HCT116 (cell line): ENCODE measurements around the gene RRM1. TPM values are rescaled to one million over a fixed set of nuclear protein-coding genes. Genes with fewer than 3 reads are reported as not detected.
A peak's percentile ranks its signal among the peaks of the same experiment; 100 is the strongest.

Source experiments
- ATAC-seq: fragments of 200-7000 bp; cut with Tn5 transposase; 2 replicates; pipeline ENCODE4 v1.9.1; 2020; ENCODE audit warnings: mild to moderate bottlenecking, moderate library complexity
- BruUV-seq: library from RNA; stranded (reverse); fragments of 400-500 nt; replicated peaks from 2 replicates; lab custom pipeline; 2021; lab: Mats Ljungman, UMichigan
- CTCF ChIA-PET: fragments of 300-600 bp; sonication (Branson Sonifier 250); formaldehyde crosslinking; loops from one replicate; lab custom pipeline; 2021; ENCODE audit warnings: antibody characterized with exemption; lab: Charles Lee
- POLR2A ChIA-PET: fragments of 300-600, 350-600 bp; sonication (Branson Sonifier 250); formaldehyde crosslinking; loops from one replicate; lab custom pipeline; 2021; ENCODE audit warnings: antibody characterized with exemption; lab: Charles Lee
- RAD21 ChIA-PET, 2 experiments: fragments of 300-600 bp; sonication (Branson Sonifier 250); formaldehyde crosslinking; loops; one replicate each; lab custom pipeline; 2023; ENCODE audit warnings: low total read pairs in 2 of 2; ENCODE audit not compliant: uncharacterized antibody in 2 of 2, unreplicated experiment in 2 of 2, low non-redundant PET in 1 of 2; lab: Charles Lee
- DNase-seq: peaks from one replicate; pipeline ENCODE4 v3.0.0-alpha.2; 2010; ENCODE audit warnings: low read depth, low spot score
- H2AFZ ChIP-seq: fragments of 200-600 bp; shearing (Covaris generic), sonication (generic); 2 replicates; pipeline ENCODE4 v1.6.1; 2017; ENCODE audit warnings: low read depth, mixed run types, mixed read lengths, antibody characterized with exemption, low read length; ENCODE audit not compliant: poor library complexity, severe bottlenecking
- H3K27ac ChIP-seq: 2 replicates; pipeline ENCODE4 v1.5.1; 2012; ENCODE audit warnings: low read depth, low read length
- H3K27me3 ChIP-seq: fragments of 200-600 bp; sonication (generic); 2 replicates; pipeline ENCODE4 v1.6.1; 2016; ENCODE audit warnings: mixed run types, low read length, mixed read lengths; ENCODE audit not compliant: insufficient read depth
- H3K36me3 ChIP-seq, 2 experiments: fragments of 200-500 bp in 1 of 2; fragments of 200-600 bp in 1 of 2; sonication (Bioruptor generic) in 1 of 2; sonication (generic) in 1 of 2; 2 replicates each; pipeline versions ENCODE4 v1.5.1 to v1.6.1; 2014 to 2016; ENCODE audit warnings: low read length in 2 of 2, inconsistent platforms in 1 of 2, mixed read lengths in 1 of 2, mixed run types in 1 of 2; ENCODE audit not compliant: insufficient read depth in 2 of 2, control insufficient read depth in 1 of 2
- H3K4me1 ChIP-seq, 2 experiments: fragments of 200-600 bp in 1 of 2; sonication (generic) in 1 of 2; 2 replicates each; pipeline versions ENCODE4 v1.5.1 to v1.6.1; 2012 to 2017; ENCODE audit warnings: low read length in 2 of 2, inconsistent platforms in 1 of 2, mild to moderate bottlenecking in 1 of 2, mixed read lengths in 1 of 2, mixed run types in 1 of 2, moderate library complexity in 1 of 2; ENCODE audit not compliant: insufficient read depth in 2 of 2, control insufficient read depth in 1 of 2
- H3K4me2 ChIP-seq: fragments of 200-600 bp; sonication (generic); 2 replicates; pipeline ENCODE4 v1.6.1; 2017; ENCODE audit warnings: mixed run types, low read length, mixed read lengths
- H3K4me3 ChIP-seq, 2 experiments: fragments of 200-600 bp in 1 of 2; sonication (generic) in 1 of 2; replicated peaks in 1 of 2; 2 replicates each; pipeline ENCODE4 v1.5.1; 2011 to 2016; ENCODE audit warnings: low read length in 2 of 2, control low read depth in 1 of 2, low read depth in 1 of 2, mild to moderate bottlenecking in 1 of 2, mixed read lengths in 1 of 2, mixed run types in 1 of 2
- H3K79me2 ChIP-seq: fragments of 200-600 bp; sonication (generic); 2 replicates; pipeline ENCODE4 v1.6.1; 2017; ENCODE audit warnings: mild to moderate bottlenecking, mixed run types, low read length, moderate library complexity, mixed read lengths; ENCODE audit not compliant: insufficient read depth
- H3K9ac ChIP-seq: fragments of 200-600 bp; sonication (generic); 2 replicates; pipeline ENCODE4 v1.6.1; 2016; ENCODE audit warnings: low read length, mixed read lengths
- H3K9me2 ChIP-seq: fragments of 200-600 bp; sonication (generic), shearing (Covaris generic); 2 replicates; pipeline ENCODE4 v1.6.1; 2017; ENCODE audit warnings: mixed run types, mild to moderate bottlenecking, moderate library complexity; ENCODE audit not compliant: insufficient read depth
- H3K9me3 ChIP-seq, 2 experiments: fragments of 200-500 bp in 1 of 2; fragments of 200-600 bp in 1 of 2; sonication (Bioruptor generic) in 1 of 2; sonication (generic) in 1 of 2; 2 replicates each; pipeline ENCODE4 v1.6.1; 2014 to 2017; ENCODE audit warnings: low read length in 2 of 2, mixed read lengths in 2 of 2, inconsistent platforms in 1 of 2, low read depth in 1 of 2, mild to moderate bottlenecking in 1 of 2, mixed run types in 1 of 2, moderate library complexity in 1 of 2; ENCODE audit not compliant: control insufficient read depth in 1 of 2, insufficient read depth in 1 of 2
- H4K20me1 ChIP-seq: fragments of 200-600 bp; sonication (generic), shearing (Covaris generic); 2 replicates; pipeline ENCODE4 v1.6.1; 2017; ENCODE audit warnings: mixed run types, mild to moderate bottlenecking, moderate library complexity; ENCODE audit not compliant: insufficient read depth
- CEBPB ChIP-seq: IDR thresholded peaks from 2 replicates; pipeline ENCODE4 v1.6.1; 2012; ENCODE audit warnings: low read depth
- EGR1 ChIP-seq: IDR thresholded peaks from 2 replicates; pipeline ENCODE4 v1.6.1; 2012; ENCODE audit warnings: low read depth
- ELF1 ChIP-seq: IDR thresholded peaks from 2 replicates; pipeline ENCODE4 v1.6.1; 2012; ENCODE audit warnings: low read depth, borderline replicate concordance
- EZH2 ChIP-seq: fragments of 200-600 bp; sonication (generic); IDR thresholded peaks from 2 replicates; pipeline ENCODE4 v1.6.1; 2017; ENCODE audit warnings: antibody characterized with exemption, mixed run types
- FOSL1 ChIP-seq: IDR thresholded peaks from 2 replicates; pipeline ENCODE4 v1.6.1; 2012; ENCODE audit warnings: low read depth
- JUND ChIP-seq: IDR thresholded peaks from 2 replicates; pipeline ENCODE4 v1.6.1; 2012
- POLR2A ChIP-seq: IDR thresholded peaks from 2 replicates; pipeline ENCODE4 v1.7.0; 2011; ENCODE audit warnings: borderline replicate concordance; ENCODE audit not compliant: insufficient read depth, insufficient read length; ENCODE audit errors: extremely low read depth
- POLR2AphosphoS5 ChIP-seq: IDR thresholded peaks from 2 replicates; pipeline ENCODE4 v1.6.1; 2011; ENCODE audit warnings: mild to moderate bottlenecking, low read depth, low read length, moderate library complexity
- RAD21 ChIP-seq: IDR thresholded peaks from 2 replicates; pipeline ENCODE4 v1.6.1; 2012; ENCODE audit warnings: low read depth, mild to moderate bottlenecking
- SP1 ChIP-seq: IDR thresholded peaks from 2 replicates; pipeline ENCODE4 v1.6.1; 2012; ENCODE audit warnings: low read depth
- SRF ChIP-seq: IDR thresholded peaks from 2 replicates; pipeline ENCODE4 v1.6.1; 2012; ENCODE audit warnings: low read depth
- TCF7L2 ChIP-seq: IDR thresholded peaks from 2 replicates; pipeline ENCODE4 v1.7.0; 2011; ENCODE audit warnings: borderline replicate concordance, inconsistent platforms; ENCODE audit not compliant: insufficient read depth, insufficient read length; ENCODE audit errors: extremely low read depth
- ZFX ChIP-seq: fragments of 450-650 bp; IDR thresholded peaks from 2 replicates; pipeline ENCODE4 v1.6.1; 2017
- intact Hi-C: fragments of 100-400 bp; cut with micrococcal nuclease; formaldehyde crosslinking; loops from 2 replicates; pipeline ENCODE4 v1.10.0; 2022
- total RNA-seq: library from RNA; stranded (reverse); gene quantifications from one replicate; pipeline ENCODE4 v1.2.1, GENCODE V29; 2021; ENCODE audit not compliant: unreplicated experiment
- TF ChIP-seq, protein P1 (sequence below): IDR thresholded peaks from 2 replicates; pipeline ENCODE4 v1.6.1; 2012
- TF ChIP-seq, protein P2 (sequence below): IDR thresholded peaks from 2 replicates; pipeline ENCODE4 v1.6.1; 2012
- TF ChIP-seq, protein P3 (sequence below), 3 experiments: fragments of 200-600 bp in 1 of 3; sonication (generic) in 1 of 3; IDR thresholded peaks in 2 of 3; conservative IDR thresholded peaks in 1 of 3; 2 replicates each; pipeline ENCODE4 v1.5.1; 2012 to 2017; ENCODE audit warnings: low read depth in 2 of 3, low read length in 2 of 3, antibody characterized with exemption in 1 of 3, borderline replicate concordance in 1 of 3, control low read depth in 1 of 3, mild to moderate bottlenecking in 1 of 3, mixed read lengths in 1 of 3, mixed run types in 1 of 3, moderate library complexity in 1 of 3; ENCODE audit not compliant: insufficient read depth in 1 of 3
- TF ChIP-seq, protein P4 (sequence below): IDR thresholded peaks from 2 replicates; pipeline ENCODE4 v1.6.1; 2012; ENCODE audit warnings: low read depth

Gene RRM1
- total RNA-seq, 1 experiment from 2014 or later, result 134 TPM

DNA sequence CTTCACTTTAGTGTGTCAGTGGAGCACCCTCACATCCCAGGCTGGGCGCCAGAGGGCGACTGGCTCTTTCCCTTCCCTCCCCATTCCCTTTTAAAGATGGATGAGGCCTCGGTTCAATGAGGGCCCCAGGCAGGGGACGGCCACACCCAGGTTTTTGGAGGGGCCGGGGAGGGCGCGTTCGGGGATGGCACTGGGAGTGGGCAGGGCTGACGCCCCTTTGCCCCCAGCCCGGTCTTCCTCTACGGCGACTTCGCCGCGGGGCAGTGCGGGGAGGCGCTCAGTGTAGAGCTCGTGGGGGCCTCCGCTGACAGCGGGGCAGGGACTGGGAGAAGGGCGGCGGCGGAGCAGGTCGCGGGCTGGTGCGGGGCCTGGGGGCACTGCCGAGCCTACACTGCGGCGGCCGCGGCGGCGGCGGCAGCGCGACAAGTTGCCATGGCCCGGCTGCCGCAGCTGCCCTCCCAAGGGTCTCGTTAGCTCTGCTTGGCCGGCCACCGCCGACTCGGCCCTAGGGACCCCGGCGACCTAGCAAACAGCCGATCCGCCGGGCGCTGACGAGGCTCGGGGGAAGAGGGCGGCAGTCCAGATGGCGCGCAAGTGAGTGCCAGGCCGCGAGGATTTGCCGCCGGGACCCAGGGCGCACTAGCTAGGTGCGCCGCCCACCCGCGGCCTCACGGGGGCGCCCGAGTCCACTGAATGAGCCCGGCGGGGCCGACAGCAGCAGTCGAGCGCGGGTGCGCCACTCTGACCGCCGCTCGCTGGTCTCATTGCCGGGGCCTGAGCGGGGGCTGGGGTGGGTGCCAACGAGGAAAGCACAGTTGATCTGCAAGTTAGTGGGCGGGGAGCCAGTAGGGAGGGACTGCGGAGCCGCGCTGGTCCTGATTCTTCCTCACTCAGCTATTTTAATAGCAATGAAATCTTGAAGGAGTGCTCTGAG lies 92.7 kb downstream of the RRM1 start:
- Histone ChIP-seq H3K4me3 (peak overlapping the region; percentile 29 to 53), H2AFZ (peak overlapping the region; percentile 40), H3K9ac (peak overlapping the region; percentile 28; the same call in 1 of the 2 replicates), H3K9me2 (no peaks in the 10 kb centered on the region), H3K4me1 (peaks cover 0 to 12% of the 10 kb centered on the region in 2 experiments; a peak in 2 of 4 replicates), H3K36me3 (no peaks in the 10 kb centered on the region), H3K9me3 (no peaks in the 10 kb centered on the region), H3K4me2 (peak overlapping the region; percentile 76)
- intact Hi-C loops, result loop anchor here (1.0 to 5.0 kb wide), 5 partner anchors 306 to 817 kb away; no protein-coding TSS in a partner anchor
- CTCF ChIA-PET, result interaction anchor here (0.6 to 2.5 kb wide), 22 partner anchors 10 to 639 kb away, joined by 3 to 84 read pairs (median 5); partner anchors contain the start of genes OR51D1, TRIM21 and TRIM68
- POLR2A ChIA-PET, result interaction anchor here (0.6 to 1.3 kb wide), 2 partner anchors 306 to 771 kb away, joined by 3 to 4 read pairs; no protein-coding TSS in a partner anchor
- peak; percentile 94 for ATAC-seq
- BruUV-seq, result no TSS peak
- peak; percentile 64 for TF ChIP-seq EGR1
- TF ChIP-seq EZH2, result no peak
- TF ChIP-seq ELF1, result no peak
- TF ChIP-seq, protein P1, sequence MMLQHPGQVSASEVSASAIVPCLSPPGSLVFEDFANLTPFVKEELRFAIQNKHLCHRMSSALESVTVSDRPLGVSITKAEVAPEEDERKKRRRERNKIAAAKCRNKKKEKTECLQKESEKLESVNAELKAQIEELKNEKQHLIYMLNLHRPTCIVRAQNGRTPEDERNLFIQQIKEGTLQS, result no peak
- TF ChIP-seq, protein P2, sequence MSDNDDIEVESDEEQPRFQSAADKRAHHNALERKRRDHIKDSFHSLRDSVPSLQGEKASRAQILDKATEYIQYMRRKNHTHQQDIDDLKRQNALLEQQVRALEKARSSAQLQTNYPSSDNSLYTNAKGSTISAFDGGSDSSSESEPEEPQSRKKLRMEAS, result 0 out of 2 replicates have a peak, but pooled peaks have one; percentile 19
- TF ChIP-seq, protein P3, sequence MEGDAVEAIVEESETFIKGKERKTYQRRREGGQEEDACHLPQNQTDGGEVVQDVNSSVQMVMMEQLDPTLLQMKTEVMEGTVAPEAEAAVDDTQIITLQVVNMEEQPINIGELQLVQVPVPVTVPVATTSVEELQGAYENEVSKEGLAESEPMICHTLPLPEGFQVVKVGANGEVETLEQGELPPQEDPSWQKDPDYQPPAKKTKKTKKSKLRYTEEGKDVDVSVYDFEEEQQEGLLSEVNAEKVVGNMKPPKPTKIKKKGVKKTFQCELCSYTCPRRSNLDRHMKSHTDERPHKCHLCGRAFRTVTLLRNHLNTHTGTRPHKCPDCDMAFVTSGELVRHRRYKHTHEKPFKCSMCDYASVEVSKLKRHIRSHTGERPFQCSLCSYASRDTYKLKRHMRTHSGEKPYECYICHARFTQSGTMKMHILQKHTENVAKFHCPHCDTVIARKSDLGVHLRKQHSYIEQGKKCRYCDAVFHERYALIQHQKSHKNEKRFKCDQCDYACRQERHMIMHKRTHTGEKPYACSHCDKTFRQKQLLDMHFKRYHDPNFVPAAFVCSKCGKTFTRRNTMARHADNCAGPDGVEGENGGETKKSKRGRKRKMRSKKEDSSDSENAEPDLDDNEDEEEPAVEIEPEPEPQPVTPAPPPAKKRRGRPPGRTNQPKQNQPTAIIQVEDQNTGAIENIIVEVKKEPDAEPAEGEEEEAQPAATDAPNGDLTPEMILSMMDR (IDR thresholded peaks at IDR 0.05 in 2 of 3, conservative IDR thresholded peaks at IDR 0.05 in 1 of 3; ENCODE audit: borderline replicate concordance in 1 of 3, insufficient read depth in 1 of 3, low read depth in 2 of 3, low read length in 2 of 3), result peak; percentile 84 to 97 (median 86)
- no peak for TF ChIP-seq TCF7L2
- TF ChIP-seq CEBPB, result no peak
- no peak for TF ChIP-seq POLR2A
- no peak for TF ChIP-seq POLR2AphosphoS5
- no peak for TF ChIP-seq JUND
- TF ChIP-seq SRF, result no peak
- no peak for TF ChIP-seq FOSL1
- TF ChIP-seq RAD21, result peak; percentile 96
- no peak for TF ChIP-seq SP1
- TF ChIP-seq ZFX, result peak; percentile 62; the same call in 1 of the 2 replicates
- TF ChIP-seq, protein P4, sequence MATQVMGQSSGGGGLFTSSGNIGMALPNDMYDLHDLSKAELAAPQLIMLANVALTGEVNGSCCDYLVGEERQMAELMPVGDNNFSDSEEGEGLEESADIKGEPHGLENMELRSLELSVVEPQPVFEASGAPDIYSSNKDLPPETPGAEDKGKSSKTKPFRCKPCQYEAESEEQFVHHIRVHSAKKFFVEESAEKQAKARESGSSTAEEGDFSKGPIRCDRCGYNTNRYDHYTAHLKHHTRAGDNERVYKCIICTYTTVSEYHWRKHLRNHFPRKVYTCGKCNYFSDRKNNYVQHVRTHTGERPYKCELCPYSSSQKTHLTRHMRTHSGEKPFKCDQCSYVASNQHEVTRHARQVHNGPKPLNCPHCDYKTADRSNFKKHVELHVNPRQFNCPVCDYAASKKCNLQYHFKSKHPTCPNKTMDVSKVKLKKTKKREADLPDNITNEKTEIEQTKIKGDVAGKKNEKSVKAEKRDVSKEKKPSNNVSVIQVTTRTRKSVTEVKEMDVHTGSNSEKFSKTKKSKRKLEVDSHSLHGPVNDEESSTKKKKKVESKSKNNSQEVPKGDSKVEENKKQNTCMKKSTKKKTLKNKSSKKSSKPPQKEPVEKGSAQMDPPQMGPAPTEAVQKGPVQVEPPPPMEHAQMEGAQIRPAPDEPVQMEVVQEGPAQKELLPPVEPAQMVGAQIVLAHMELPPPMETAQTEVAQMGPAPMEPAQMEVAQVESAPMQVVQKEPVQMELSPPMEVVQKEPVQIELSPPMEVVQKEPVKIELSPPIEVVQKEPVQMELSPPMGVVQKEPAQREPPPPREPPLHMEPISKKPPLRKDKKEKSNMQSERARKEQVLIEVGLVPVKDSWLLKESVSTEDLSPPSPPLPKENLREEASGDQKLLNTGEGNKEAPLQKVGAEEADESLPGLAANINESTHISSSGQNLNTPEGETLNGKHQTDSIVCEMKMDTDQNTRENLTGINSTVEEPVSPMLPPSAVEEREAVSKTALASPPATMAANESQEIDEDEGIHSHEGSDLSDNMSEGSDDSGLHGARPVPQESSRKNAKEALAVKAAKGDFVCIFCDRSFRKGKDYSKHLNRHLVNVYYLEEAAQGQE, result no peak
- TF ChIP-seq, all 23 proteins: peak for 5
- H4K20me1 ChIP-seq, result no peaks in the 10 kb centered on the region
- H3K27ac ChIP-seq, result peak overlapping the region; percentile 5; the same call in 1 of the 2 replicates
- DNase-seq, result peak; percentile 29
- no peaks in the 10 kb centered on the region for H3K79me2 ChIP-seq
- H3K27me3 ChIP-seq, result no peaks in the 10 kb centered on the region
- RAD21 ChIA-PET, result interaction anchor here (0.6 to 1.6 kb wide), 7 partner anchors 16 to 354 kb away, joined by 3 to 9 read pairs (median 4); no protein-coding TSS in a partner anchor
